H1 (cell line): Measurements from ENCODE around the gene KRT37. TPM values are rescaled to one million over a fixed set of nuclear protein-coding genes. Genes with fewer than 3 reads are reported as not detected.

Experiments
- CTCF ChIA-PET: fragments of 300-600 bp; sonication (Branson Sonifier 250); formaldehyde crosslinking; loops from one replicate; lab custom pipeline; 2021; ENCODE audit not compliant: partially characterized antibody; lab: Charles Lee
- POLR2A ChIA-PET: fragments of 300-600 bp; sonication (Branson Sonifier 250); formaldehyde crosslinking; loops from one replicate; lab custom pipeline; 2021; ENCODE audit warnings: inconsistent platforms; ENCODE audit not compliant: partially characterized antibody; lab: Charles Lee
- DNase-seq, 2 experiments: peaks; one replicate each; pipeline versions ENCODE4 v3.0.0 to v3.0.0-alpha.2; 2010 to 2022; ENCODE audit warnings: low spot score in 2 of 2, low read depth in 1 of 2, mixed read lengths in 1 of 2
- FAIRE-seq: peaks from 2 replicates; lab custom pipeline; 2011; peaks lifted over from hg19 to GRCh38; lab: Jason Lieb, UNC
- H2AFZ ChIP-seq: 2 replicates; pipeline ENCODE4 v1.8.1; 2012; ENCODE audit warnings: low read length, inconsistent platforms
- H2AK5ac ChIP-seq: 2 replicates; pipeline ENCODE4 v1.6.1; 2013; ENCODE audit warnings: low read depth, low read length
- H2BK120ac ChIP-seq: replicated peaks from 2 replicates; pipeline ENCODE3; 2013; ENCODE audit warnings: low read depth, low read length, inconsistent platforms
- H2BK12ac ChIP-seq: 2 replicates; pipeline ENCODE4 v1.6.1; 2013; ENCODE audit warnings: low read depth, low read length
- H2BK15ac ChIP-seq: 2 replicates; pipeline ENCODE4 v1.6.1; 2013; ENCODE audit warnings: low read length
- H2BK20ac ChIP-seq: 2 replicates; pipeline ENCODE4 v1.6.1; 2013; ENCODE audit warnings: low read length
- H2BK5ac ChIP-seq: 2 replicates; pipeline ENCODE4 v1.6.1; 2013; ENCODE audit warnings: low read depth, low read length
- H3K14ac ChIP-seq: 2 replicates; pipeline ENCODE4 v1.6.1; 2013; ENCODE audit warnings: inconsistent platforms; ENCODE audit not compliant: insufficient read length
- H3K18ac ChIP-seq: 2 replicates; pipeline ENCODE4 v1.6.1; 2013; ENCODE audit warnings: low read length; ENCODE audit errors: extremely low read depth
- H3K23ac ChIP-seq: 2 replicates; pipeline ENCODE4 v1.6.1; 2013; ENCODE audit warnings: inconsistent platforms; ENCODE audit not compliant: insufficient read length
- H3K23me2 ChIP-seq: 2 replicates; pipeline ENCODE4 v1.6.1; 2013; ENCODE audit warnings: low read depth, low read length
- H3K27ac ChIP-seq: 2 replicates; pipeline ENCODE4 v1.6.1; 2011; ENCODE audit warnings: low read depth, low read length, inconsistent platforms
- H3K27me3 ChIP-seq, 4 experiments: replicated peaks in 1 of 4; 1 replicate in 1 of 4; 2 replicates in 3 of 4; pipeline versions ENCODE4 v1.6.1 to v1.8.1; 2011 to 2013; ENCODE audit warnings: low read length in 3 of 4, mild to moderate bottlenecking in 3 of 4, inconsistent platforms in 2 of 4, mixed read lengths in 2 of 4, moderate library complexity in 1 of 4; ENCODE audit not compliant: control insufficient read depth in 3 of 4, insufficient read depth in 3 of 4; ENCODE audit errors: extremely low read depth in 1 of 4
- H3K36me3 ChIP-seq, 4 experiments: 2 replicates each; pipeline versions ENCODE4 v1.6.1 to v1.8.1; 2011 to 2013; ENCODE audit warnings: mild to moderate bottlenecking in 4 of 4, low read length in 3 of 4, moderate library complexity in 2 of 4, control low read depth in 1 of 4, inconsistent platforms in 1 of 4; ENCODE audit not compliant: insufficient read depth in 4 of 4, control insufficient read depth in 2 of 4
- H3K4ac ChIP-seq: replicated peaks from 2 replicates; pipeline ENCODE3; 2013; ENCODE audit warnings: low read length, low read depth, mixed read lengths, inconsistent platforms; ENCODE audit not compliant: insufficient read length
- H3K4me1 ChIP-seq, 4 experiments: replicated peaks in 1 of 4; 1 replicate in 1 of 4; 2 replicates in 3 of 4; pipeline versions ENCODE4 v1.6.1 to v1.8.1; 2011 to 2013; ENCODE audit warnings: low read length in 3 of 4, inconsistent platforms in 2 of 4, mixed read lengths in 1 of 4; ENCODE audit not compliant: insufficient read depth in 4 of 4, control insufficient read depth in 3 of 4
- H3K4me2 ChIP-seq, 2 experiments: 2 replicates each; pipeline versions ENCODE4 v1.6.1 to v1.8.1; 2011 to 2013; ENCODE audit warnings: low read depth in 2 of 2, low read length in 2 of 2, control low read depth in 1 of 2, inconsistent platforms in 1 of 2, mild to moderate bottlenecking in 1 of 2; ENCODE audit not compliant: insufficient read depth in 1 of 2
- H3K4me3 ChIP-seq, 4 experiments: fragments of 200-600, 300-600 bp in 1 of 4; sonication (generic), shearing (Covaris generic), sonication (Bioruptor Twin) in 1 of 4; 2 replicates each; pipeline versions ENCODE4 v1.5.1 to v1.8.1; 2011 to 2016; ENCODE audit warnings: low read length in 4 of 4, low read depth in 3 of 4, control low read depth in 2 of 4, inconsistent platforms in 2 of 4, mild to moderate bottlenecking in 2 of 4, mixed read lengths in 1 of 4, moderate library complexity in 1 of 4; ENCODE audit not compliant: insufficient read depth in 2 of 4; ENCODE audit errors: extremely low read depth in 1 of 4
- H3K56ac ChIP-seq: replicated peaks from 2 replicates; pipeline ENCODE3; 2013; ENCODE audit warnings: low read depth, mild to moderate bottlenecking, mixed read lengths, low read length, inconsistent platforms; ENCODE audit not compliant: insufficient read length
- H3K79me1 ChIP-seq: 2 replicates; pipeline ENCODE4 v1.6.1; 2013; ENCODE audit warnings: low read depth, low read length, control low read depth
- H3K79me2 ChIP-seq, 2 experiments: 2 replicates each; pipeline versions ENCODE4 v1.6.1 to v1.8.1; 2012 to 2013; ENCODE audit warnings: low read length in 2 of 2, mild to moderate bottlenecking in 2 of 2, inconsistent platforms in 1 of 2; ENCODE audit not compliant: insufficient read depth in 2 of 2, control insufficient read depth in 1 of 2
- H3K9ac ChIP-seq, 4 experiments: replicated peaks in 1 of 4; 1 replicate in 1 of 4; 2 replicates in 3 of 4; pipeline versions ENCODE4 v1.6.1 to v1.8.1; 2011 to 2013; ENCODE audit warnings: low read depth in 3 of 4, low read length in 3 of 4, control low read depth in 2 of 4, mild to moderate bottlenecking in 2 of 4, moderate library complexity in 2 of 4, inconsistent platforms in 1 of 4; ENCODE audit errors: extremely low read depth in 1 of 4
- H3K9me3 ChIP-seq, 2 experiments: 2 replicates each; pipeline versions ENCODE4 v1.6.1 to v1.8.1; 2012 to 2013; ENCODE audit warnings: mild to moderate bottlenecking in 2 of 2, moderate library complexity in 2 of 2, control low read depth in 1 of 2, inconsistent platforms in 1 of 2, low read depth in 1 of 2, low read length in 1 of 2, mixed read lengths in 1 of 2; ENCODE audit not compliant: insufficient read depth in 2 of 2
- H4K20me1 ChIP-seq, 2 experiments: replicated peaks in 1 of 2; 2 replicates each; pipeline versions ENCODE3 to v1.8.1; 2011 to 2013; ENCODE audit warnings: inconsistent platforms in 2 of 2, low read length in 2 of 2, mild to moderate bottlenecking in 1 of 2; ENCODE audit not compliant: insufficient read depth in 2 of 2, control insufficient read depth in 1 of 2
- H4K5ac ChIP-seq: 2 replicates; pipeline ENCODE4 v1.6.1; 2013; ENCODE audit warnings: low read length, low read depth, mixed read lengths, inconsistent platforms; ENCODE audit not compliant: insufficient read length
- H4K8ac ChIP-seq: 2 replicates; pipeline ENCODE4 v1.8.0; 2013; ENCODE audit warnings: mild to moderate bottlenecking, moderate library complexity, low read length, inconsistent platforms; ENCODE audit not compliant: insufficient read depth; ENCODE audit errors: extremely low read depth
- H4K91ac ChIP-seq: replicated peaks from 2 replicates; pipeline ENCODE3; 2013; ENCODE audit warnings: low read length, mixed read lengths, inconsistent platforms; ENCODE audit not compliant: insufficient read length
- PHF8 ChIP-seq: fragments of 200-600 bp; sonication (generic); conservative IDR thresholded peaks from 2 replicates; pipeline ENCODE4 v1.7.1; 2012; ENCODE audit warnings: low read depth, mild to moderate bottlenecking, inconsistent platforms, low read length, moderate library complexity
- whole genome bisulfite sequencing, 2 experiments: shearing (Covaris generic) in 1 of 2; methylation state at CpG; one replicate each; pipeline versions ENCODE4 v1.1.6 to v1.1.7; 2013 to 2015; ENCODE audit warnings: low lambda C conversion rate in 2 of 2, mixed read lengths in 2 of 2, inconsistent platforms in 1 of 2, low coverage in 1 of 2, missing lambda C conversion rate in 1 of 2; ENCODE audit not compliant: insufficient replicate concordance in 2 of 2, insufficient coverage in 1 of 2, insufficient read length in 1 of 2; ENCODE audit errors: extremely low coverage in 1 of 2, missing lambda C conversion rate in 1 of 2; 5-methylcytosine and 5-hydroxymethylcytosine counted together
- polyA plus RNA-seq, 7 experiments: library from polyadenylated mRNA; depleted of rRNA in 3 of 7; stranded (reverse) in 5 of 7; unstranded in 2 of 7; fragments of >200 nt in 5 of 7; fragments of 200-250 nt in 2 of 7; gene quantifications; 1 replicate in 5 of 7; 2 replicates in 1 of 7; 4 replicates in 1 of 7; pipeline versions ENCODE4 v1.2.1 to v1.2.3, GENCODE V29; 2011 to 2013; ENCODE audit warnings: missing spikeins in 2 of 7, mixed read lengths in 2 of 7
- total RNA-seq: library from RNA; stranded (reverse); fragmentation: NEBNext Ultra II Directional; extraction: Animal tissue kit (Norgen Biotek cat#: 25700); gene quantifications from 2 replicates; pipeline ENCODE4 v1.2.1, GENCODE V29; 2021

The KRT37 gene
- total and polyA plus RNA-seq, 2 of the 8 experiments (the other 6 are each of a cell fraction or from before 2014, with no cell fraction given) = not detected

DNA sequence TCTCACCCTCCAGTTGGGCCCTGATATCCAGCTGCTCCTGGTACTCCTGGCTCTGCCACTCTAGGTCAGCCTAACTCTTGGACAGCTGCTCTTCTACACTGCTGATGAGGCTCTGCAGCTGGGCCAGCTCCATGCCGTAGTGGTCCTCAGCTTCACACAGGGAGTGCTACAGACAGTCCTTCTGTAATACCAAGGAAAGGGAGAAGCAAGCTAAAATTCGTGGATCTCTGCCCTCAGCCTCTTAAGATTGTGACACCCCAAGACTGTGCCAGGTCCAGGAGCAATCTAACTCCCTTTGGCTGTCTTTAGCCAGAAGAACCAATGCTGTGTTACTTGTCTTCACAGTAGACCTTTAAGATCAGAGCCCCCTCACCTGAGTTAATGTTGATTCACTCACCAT, 24.1 kb upstream of the KRT37 start:
- no peak overlapping the region for H4K91ac ChIP-seq
- no peaks in the 10 kb centered on the region; a peak in 1 of 7 replicates for H3K27me3 ChIP-seq
- ChIA-PET CTCF (interaction anchor here (1.0 to 3.1 kb wide), 8 partner anchors 9 to 217 kb away, joined by 3 to 10 read pairs (median 4); no protein-coding TSS in a partner anchor), POLR2A (no interaction called here)
- H3K4ac ChIP-seq = no peak overlapping the region
- no peak overlapping the region for H3K18ac ChIP-seq
- H2BK15ac ChIP-seq = no peak overlapping the region
- FAIRE-seq (no peak), DNase-seq (no peak)
- no peak overlapping the region for H4K5ac ChIP-seq
- H3K4me1 ChIP-seq = no peaks in the 10 kb centered on the region; a peak in 1 of 7 replicates
- H3K14ac ChIP-seq = no peak overlapping the region
- no peak overlapping the region for H3K23ac ChIP-seq
- H3K23me2 ChIP-seq = no peaks in the 10 kb centered on the region; the same call in 1 of the 2 replicates
- no peak overlapping the region for H2AK5ac ChIP-seq
- no peak overlapping the region for H2BK20ac ChIP-seq
- peaks cover 3 to 9% of the 10 kb centered on the region in 2 experiments; a peak in 2 of 4 replicates for H3K9me3 ChIP-seq
- H3K9ac ChIP-seq = no peak overlapping the region
- no peaks in the 10 kb centered on the region for H4K20me1 ChIP-seq
- H3K36me3 ChIP-seq = no peaks in the 10 kb centered on the region
- H4K8ac ChIP-seq = no peak overlapping the region
- no peak overlapping the region for H3K4me3 ChIP-seq
- H3K4me2 ChIP-seq = no peak overlapping the region
- H3K79me1 ChIP-seq = no peaks in the 10 kb centered on the region
- no peak overlapping the region for H2BK120ac ChIP-seq
- no peak overlapping the region for H2BK5ac ChIP-seq
- no peak overlapping the region for H3K27ac ChIP-seq
- peak overlapping the region; percentile 70; the same call in 1 of the 2 replicates for H2BK12ac ChIP-seq
- no peak overlapping the region for H3K56ac ChIP-seq
- no peak overlapping the region for H2AFZ ChIP-seq
- no peaks in the 10 kb centered on the region for H3K79me2 ChIP-seq
- no peak for TF ChIP-seq PHF8
- WGBS, 2 experiments = 92% methylated on average over 1 of the region's 2 CpGs; no CpG with 5 or more reads in 1 of the 2 experiments
